Skin epidermis (tissue), 12 donors: ENCODE data around the gene DLG4.

Experiments
- H3K27ac ChIP-seq, 21 experiments: fragments of 200-600 bp; sonication (generic) in 11 of 21; one replicate each; pipeline ENCODE4 v1.5.0; 2020; ENCODE audit warnings: mild to moderate bottlenecking in 3 of 21, inconsistent platforms in 2 of 21, moderate library complexity in 2 of 21
- H3K4me3 ChIP-seq, 7 experiments: fragments of 200-600 bp; sonication (generic) in 2 of 7; one replicate each; pipeline ENCODE4 v1.5.0; 2020; ENCODE audit warnings: inconsistent platforms in 2 of 7, mild to moderate bottlenecking in 2 of 7, moderate library complexity in 1 of 7

The DLG4 gene

DNA sequence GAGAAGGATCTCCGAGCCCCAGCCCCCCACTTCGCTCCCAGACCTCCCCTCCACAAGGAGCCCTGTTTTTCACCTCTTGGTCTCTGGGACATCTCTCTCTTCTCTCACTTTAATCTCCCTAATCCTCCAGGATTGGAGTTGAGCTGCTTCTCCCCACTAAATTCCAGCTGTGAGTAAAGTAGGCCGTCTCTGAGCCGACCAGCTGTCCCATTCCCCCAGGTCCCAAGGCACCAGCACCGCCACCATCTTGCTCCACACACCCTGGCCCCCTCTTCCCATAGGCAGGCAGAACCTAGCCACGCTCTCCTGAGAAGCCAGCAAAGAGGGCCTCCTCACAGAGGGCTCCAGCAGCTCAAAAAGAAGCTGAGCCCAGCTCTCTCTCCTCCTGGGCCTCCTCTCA lies 878 bp downstream of the DLG4 start:
- peak overlapping the region in 10 of 21 experiments; percentile 17 to 98 (median 95) for H3K27ac ChIP-seq
- no peak overlapping the region for H3K4me3 ChIP-seq

DNA sequence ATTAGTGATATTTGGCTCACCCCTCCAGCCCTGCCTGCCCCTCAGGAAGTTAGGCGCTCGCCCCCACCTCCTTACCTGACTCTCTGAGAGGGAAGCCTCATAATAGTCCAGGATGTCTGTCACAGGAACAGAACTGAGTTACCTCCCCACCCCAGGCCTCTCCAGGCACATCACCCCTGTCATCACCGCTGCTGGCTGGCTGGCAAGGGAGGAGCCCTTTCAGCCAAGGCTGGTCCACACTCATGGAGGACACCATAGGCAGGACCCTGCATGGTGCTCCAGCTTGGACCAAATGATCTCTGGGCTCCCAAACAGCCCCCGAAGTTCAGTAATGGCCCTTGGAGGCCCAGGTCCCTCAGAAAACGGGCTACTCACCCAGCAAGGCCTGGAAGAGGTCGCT lies 1.5 kb downstream of the DLG4 start:
- Histone ChIP-seq H3K27ac (peak overlapping the region in 16 of 21 experiments; percentile 8 to 97 (median 76)), H3K4me3 (peak overlapping the region in 1 of 7 experiments; percentile 38)

DNA sequence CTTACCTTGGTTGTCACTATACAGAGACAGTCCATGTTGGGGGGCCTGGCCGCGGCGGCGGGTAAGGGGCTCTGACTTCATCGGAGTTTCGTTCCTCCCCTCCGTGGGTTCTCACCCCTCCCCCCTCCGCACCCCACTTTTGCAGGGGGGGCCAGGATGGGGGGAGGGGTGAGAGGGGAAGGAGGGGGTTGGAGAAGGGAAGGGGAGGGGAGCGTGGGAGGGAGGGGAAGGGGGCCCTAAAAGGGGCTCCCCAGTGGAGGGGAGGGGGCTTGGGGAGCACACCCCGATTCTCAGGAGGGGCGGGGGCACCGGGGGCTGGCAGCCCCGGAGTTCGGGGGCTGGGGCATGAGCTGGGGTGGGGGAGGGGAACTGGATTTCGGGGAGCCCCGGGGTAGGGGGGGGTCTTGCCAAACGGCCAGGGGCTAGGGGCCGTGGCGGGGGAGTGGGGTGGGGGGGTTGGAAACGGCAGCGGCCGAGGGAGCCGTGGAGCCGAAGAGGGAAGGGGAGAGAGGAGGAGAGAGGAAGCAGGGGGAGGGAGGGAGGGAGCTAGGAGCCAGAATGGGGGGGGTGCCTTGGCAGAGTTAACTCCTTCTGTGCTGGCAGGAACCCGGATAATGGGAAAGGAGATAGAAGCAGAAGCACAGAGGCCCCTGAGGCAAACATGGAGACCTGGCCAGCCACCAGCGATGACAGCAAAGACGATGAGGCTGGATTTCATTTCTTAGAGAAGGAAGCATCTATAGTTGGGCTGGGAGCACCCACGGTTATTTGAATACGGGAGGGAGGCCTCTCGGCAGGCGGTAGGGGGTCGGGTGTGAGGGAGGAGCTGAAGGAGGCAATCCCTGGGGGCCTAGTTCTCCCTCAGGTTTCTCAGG lies 2.3 kb downstream of the DLG4 start:
- H3K4me3 ChIP-seq: peak overlapping the region; percentile 24 to 40 (median 38)
- peak overlapping the region in 20 of 21 experiments; percentile 8 to 97 (median 74) for H3K27ac ChIP-seq

DNA sequence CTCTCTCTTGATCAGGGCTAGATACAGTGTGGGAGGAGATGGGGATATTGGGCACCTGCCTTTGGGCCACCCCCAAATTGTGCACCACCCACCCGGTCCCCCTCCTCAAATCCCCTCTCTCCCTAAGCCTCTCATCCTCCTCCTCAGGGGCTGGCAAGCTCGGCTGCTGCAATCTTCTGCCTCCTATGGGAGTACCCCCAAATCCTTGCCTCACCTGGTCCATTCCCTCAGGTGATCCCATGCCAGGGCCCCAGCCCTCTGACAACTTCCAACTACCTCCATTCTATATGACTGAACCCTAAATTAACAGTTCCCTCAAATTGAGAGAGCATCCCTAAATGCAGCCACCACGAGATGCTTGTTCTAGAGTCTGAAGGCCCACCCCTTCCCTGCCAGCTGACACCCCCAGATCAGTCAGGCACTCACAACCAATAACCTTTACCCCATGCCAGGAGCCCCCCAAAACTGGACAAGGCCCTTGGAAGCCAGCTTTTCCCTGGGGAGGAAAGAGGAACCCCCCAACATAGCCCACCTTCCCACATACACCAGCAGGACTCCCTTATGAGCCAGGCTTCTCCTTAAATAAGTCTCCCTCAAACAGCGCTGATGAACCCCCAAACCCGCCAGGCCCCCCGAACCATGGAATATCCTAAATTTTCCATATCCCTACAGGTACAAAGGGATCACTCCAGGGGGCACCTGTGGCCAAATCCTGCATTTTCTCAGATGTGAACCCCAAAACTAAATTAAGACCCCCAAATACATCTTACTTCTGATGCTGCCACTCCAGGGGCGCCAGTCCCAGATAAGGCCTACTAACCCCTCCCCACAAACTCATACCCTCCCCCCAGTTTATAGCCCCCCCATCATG lies 3.2 kb downstream of the DLG4 start:
- H3K4me3 ChIP-seq: peak overlapping the region; percentile 24 to 40 (median 38)
- H3K27ac ChIP-seq: peak overlapping the region in 20 of 21 experiments; percentile 8 to 97 (median 74)

DNA sequence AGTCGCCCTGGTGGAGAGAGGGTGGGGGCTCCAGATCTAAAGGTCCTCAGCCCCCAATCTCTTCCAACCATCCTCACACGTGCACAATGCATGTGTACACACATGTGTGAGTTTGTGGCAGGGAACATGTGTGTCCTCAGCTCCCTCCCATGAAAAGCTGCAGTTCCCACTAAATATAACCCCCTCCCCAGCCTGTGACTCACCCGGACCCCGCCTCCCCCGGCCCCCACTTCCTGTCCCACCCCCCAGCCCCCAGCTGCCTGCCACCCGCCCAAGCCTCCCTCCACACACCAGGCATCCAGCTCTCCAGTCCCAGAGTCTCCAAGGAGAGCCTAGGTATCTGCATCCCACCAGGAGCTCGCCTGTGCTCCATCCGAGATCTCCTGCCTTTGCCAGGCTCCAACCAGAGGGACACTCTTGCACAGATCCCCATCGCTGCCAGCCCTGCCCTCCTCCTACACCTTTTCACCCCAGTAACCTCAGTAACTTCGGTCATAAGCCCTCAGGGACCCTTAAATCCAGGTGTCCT lies 3.9 kb downstream of the DLG4 start:
- peak overlapping the region in 16 of 21 experiments; percentile 19 to 79 (median 50) for H3K27ac ChIP-seq
- no peak overlapping the region for H3K4me3 ChIP-seq

DNA sequence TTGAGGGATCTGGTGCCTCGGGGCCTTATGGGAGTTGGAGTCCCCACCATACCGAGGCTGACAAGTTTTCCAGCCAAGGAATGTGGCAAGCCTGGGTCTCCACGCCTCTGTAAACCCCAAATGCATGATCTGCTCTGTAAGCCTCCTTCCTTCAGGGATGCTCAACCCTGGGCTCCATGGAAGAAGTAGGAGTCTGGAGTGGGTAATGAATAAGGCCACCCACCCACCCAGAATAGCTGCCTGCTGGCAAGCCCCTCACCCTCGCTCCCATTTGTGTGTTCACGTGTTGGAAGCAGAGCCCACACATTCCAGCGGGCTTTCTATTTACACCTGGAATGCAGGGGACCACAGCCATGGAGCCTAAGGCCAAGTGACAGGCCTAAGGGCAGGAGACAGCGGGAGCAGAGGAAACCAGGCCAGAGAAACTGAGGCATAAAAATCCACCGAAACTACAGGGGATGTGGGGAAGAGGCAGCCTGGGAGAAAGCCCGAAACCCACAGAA lies 4.4 kb downstream of the DLG4 start:
- Histone ChIP-seq H3K4me3 (peak overlapping the region in 5 of 7 experiments; percentile 28 to 46 (median 38)), H3K27ac (peak overlapping the region in 15 of 21 experiments; percentile 19 to 79 (median 63))

DNA sequence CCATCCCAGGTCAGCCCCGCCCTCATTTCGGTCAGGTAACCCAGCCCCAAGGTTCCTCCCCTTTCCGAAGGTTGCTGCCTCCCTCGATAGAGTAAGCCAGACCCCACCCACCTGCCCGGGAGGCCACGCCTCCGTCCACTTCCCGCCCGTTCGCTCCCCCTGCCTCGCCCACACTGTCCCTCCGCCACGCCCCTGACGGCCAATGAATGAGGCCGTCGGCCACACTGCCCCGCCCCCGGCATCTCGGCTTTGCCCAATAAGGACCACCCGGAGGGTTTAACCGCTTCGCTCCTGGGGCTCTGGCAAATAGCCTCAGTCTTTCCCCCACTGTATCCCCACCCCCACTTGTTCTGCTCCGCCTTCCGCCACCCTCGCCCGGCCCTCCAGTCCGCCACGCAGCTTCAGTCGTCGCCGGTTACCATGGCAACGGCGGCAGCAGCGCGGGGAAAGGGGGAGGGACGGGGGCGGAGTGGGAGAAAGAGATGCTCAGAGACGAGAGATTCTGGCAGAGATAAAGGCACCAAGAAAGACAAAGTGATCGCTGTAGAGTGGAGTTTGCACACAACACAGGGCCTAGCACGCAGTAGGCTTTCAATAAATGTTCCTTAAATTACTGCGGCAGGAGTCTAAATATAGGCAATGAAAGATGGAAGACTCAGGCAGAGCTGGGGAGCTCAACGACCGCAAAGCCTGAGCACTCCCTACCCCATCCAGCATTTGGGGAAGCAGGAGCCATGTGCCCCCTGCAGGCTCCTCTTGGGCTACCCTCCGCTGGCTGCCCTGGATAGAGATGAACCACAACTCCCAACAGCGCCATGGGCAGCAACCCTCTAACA lies 5.1 kb downstream of the DLG4 start:
- Histone ChIP-seq H3K27ac (peak overlapping the region in 18 of 21 experiments; percentile 4 to 77 (median 64)), H3K4me3 (peak overlapping the region; percentile 28 to 46 (median 36))

DNA sequence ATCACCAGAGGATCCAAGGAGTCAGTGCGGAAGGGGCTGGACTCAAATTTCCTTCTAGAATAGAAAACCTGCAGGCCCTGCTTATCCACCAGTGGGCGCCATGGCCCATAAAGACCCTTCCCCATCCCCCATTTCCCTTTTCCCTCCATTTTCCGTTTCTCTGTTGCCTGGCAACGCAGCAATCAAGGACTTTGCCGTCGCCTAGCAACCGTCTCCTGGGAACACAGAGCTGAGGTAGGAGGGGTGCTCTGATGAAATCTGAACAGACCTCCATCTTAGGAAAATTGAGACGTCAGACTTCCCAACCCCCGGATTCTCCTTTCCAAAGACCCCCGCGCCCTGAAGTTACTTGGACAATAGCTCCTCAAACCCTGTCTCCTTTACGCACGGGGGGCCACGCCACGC lies 5.7 kb downstream of the DLG4 start:
- H3K4me3 ChIP-seq: peak overlapping the region; percentile 28 to 46 (median 36)
- H3K27ac ChIP-seq: peak overlapping the region in 13 of 21 experiments; percentile 4 to 77 (median 71)

DNA sequence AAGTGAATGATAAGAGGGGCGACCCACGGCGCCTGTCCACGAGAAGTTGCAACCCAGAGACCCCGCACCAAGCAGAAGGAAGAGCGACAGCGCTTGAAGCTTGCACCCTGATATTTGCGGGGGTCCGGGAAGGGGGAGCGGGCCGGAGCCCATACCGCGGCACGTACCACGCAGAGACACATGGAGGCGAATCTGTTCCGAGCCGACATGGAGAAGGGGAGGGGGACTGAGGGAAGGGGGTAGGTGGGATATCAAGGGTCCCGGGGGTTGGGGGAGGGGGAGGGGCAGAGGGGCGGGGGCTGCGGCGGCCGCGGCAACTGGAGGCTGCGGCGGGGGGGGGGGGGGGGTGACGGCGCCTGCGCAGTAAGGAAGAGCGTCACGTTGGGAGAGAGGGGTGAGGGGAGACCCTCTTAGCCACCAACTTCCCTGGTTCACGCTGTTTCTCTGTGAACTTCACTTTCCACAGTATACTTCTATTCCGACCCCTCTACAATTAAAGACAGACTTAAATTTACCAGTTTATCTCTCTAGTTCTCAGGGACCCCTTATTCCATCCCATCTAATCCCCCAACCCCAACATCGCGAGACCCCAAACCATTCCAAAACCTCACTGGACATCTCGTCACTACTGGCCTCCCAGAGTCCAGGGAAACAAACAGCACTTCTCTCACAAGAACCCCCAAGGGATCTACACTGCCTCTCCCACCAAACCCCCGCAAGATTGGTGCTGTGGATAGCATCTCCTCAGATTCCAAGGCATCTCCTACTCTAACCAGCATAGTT lies 8.0 kb downstream of the DLG4 start:
- Histone ChIP-seq H3K27ac (no peak overlapping the region), H3K4me3 (no peak overlapping the region)

DNA sequence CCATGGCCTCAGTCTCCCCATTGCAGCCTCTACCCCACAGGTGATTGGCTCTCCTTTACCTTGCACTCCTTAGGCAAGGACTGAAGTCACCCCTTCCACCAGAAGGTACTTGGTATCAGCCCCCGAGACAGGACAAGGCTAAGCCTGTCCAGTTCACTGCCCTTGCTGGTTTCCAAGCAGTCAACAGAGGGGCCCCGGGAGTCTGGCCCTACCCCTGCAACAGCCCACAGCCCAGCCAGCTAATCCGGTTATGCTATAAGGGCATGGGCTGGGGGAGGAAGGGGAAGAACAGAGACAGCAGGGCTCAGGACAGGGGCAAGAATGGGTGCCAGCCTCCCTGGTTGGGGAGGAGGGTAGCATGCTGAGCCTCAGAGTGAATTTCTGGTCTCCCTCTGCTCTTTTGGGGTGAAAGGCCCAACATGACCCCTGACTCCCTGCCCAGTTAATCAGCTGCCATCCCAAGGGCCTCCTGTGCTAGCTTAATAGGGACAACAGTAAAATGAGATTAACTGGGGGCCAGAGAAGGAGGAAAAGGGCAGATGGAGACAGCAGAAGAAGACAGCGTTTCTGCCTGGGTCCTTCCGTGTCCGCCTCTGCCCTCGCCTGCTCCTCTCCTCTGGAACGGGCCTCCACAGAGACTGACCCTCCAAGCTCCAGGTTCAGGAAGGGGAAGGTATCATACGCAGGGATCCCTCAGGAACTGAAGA lies 10.7 kb downstream of the DLG4 start:
- Histone ChIP-seq H3K4me3 (no peak overlapping the region), H3K27ac (no peak overlapping the region)

DNA sequence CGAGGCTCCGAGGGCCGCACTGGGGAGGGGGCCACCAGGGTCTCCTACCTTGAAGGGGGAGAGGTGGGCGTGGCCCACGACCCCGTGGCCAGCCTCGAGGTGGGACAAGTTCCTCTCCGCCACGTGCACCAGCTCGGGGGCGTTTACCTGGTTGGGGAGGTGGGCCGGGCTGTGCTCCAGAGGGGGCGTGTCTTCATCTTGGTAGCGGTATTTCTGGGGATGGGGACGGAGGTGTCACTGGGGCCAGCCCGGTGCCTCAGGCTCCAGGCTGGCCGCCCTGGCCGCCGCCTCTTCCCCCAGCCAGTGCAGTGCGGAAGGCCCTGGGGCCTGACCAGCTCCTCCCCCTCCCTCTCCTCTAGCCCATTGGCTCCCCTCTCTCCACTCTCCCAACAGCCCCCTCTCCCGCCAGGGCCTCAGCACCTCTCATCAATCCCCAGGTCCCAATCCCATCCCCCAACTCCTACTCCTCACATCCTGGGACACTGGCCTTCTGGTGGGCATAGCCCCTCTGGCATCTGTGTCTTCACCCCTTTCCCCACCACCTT lies 11.5 kb downstream of the DLG4 start:
- H3K27ac ChIP-seq: no peak overlapping the region
- no peak overlapping the region for H3K4me3 ChIP-seq

DNA sequence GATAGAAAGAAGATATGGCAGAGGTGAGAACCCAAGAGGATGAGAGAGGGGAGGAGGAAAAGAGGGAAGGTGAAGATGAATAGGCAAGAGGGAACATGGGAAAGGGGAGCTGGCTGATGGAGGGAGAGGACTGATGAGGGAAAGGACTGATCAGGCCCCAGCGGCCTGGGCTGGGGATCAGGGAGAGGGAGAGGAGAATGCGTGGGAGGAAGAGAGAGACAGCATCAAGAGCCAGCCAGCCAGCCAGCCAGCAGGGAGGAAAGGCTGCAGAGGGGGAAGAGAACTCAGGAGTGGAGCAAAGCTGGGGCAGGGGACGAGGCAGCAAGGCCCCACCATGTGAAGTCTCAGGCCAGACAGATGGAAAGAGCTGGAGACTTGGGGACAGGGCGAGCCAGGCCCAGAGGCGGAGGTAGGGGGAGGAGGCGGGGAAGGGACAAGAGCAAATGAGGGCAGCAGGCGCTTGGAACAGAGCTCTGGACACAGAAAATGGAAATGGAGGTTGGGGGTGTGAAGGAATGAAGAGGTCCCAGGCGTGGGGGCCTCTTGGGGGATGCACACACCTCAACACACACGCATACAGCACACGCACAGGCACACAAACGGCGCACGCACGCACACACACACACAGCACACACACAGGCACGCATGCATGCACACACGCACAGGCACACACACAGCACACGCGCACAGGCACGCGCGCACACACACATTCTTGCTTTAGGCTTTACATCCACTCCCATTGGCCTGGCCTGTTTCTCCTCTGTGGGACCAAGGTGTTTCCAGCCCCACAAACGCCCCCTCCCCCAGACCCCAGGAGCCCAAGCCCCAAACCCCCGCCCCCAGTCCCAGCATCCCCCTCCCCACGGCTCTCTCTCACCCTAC lies 12.3 kb downstream of the DLG4 start:
- Histone ChIP-seq H3K4me3 (no peak overlapping the region), H3K27ac (peak overlapping the region in 1 of 21 experiments; percentile 78)

DNA sequence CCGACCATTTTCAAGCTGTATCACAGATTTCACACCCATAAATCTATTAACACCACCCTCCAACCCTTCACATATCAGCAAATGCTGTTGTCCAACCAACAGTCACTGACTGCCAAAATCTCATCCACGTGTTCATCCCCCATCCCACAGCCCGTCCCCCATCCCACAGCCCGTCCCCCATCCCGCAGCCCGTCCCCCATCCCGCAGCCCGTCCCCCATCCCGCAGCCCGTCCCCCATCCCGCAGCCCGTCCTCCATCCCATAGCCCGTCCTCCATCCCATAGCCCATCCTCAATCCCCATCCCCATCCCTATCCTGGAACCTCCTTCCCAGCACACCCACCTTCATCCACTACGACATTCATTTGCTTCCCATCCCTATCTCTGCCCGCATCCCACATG lies 14.1 kb downstream of the DLG4 start:
- H3K27ac ChIP-seq: peak overlapping the region in 16 of 21 experiments; percentile 39 to 80 (median 64)

DNA sequence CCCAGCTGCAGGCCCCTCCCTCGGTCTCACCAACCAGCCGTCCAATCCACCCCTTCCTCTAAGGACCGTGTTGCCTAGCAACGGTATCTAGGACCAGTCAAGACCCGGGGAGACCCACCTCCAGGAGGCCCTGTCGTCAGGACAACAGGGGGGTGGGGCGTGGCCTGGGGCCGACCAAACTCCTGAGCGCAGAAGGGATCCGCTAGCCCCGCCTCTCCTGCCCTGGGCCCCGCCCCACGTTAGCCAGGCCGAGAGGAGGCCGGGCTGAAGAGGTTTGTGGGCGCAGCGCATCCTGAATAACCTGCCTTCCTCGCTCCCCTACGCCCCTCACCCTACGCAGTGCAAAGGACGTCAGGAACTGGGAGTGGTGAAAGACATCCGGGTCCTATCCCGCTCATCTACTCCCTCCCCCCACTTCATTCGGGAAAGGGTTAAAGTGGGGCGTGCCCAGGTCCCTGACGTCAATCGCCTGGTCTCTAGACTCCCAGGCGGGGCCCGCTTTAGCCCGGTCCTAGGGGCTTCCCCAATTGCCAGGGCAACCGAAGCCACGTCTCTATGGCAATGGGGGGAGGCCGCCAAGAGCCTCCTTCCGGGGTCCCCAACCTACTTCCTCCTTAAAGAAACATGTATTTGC lies 14.7 kb downstream of the DLG4 start:
- H3K4me3 ChIP-seq: peak overlapping the region; percentile 31 to 42 (median 34)
- H3K27ac ChIP-seq: peak overlapping the region in 19 of 21 experiments; percentile 22 to 80 (median 56)

More for the DNA sequence above, 14.1 kb downstream of the DLG4 start:
- peak overlapping the region in 6 of 7 experiments; percentile 33 to 42 (median 35) for H3K4me3 ChIP-seq

DNA sequence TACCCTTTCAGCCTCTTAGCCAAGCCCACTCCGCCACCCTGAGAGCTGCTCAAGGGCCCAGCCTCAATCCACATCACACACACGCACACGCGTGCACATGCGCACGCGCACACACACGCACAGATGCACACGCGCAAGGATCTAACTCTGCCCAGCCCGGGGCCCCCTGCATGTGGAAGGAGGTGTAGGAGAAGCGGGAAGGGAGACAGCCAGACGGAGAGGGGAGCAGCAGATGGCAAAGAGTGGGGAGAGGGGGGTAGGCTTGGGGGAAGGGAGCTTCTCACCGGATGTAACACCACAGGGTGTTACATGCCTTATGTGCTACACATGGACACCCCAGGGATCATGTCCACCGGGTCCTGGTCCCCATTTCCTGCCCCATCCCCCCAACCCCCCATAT lies 15.3 kb downstream of the DLG4 start:
- Histone ChIP-seq H3K4me3 (peak overlapping the region; percentile 31 to 42 (median 34)), H3K27ac (peak overlapping the region in 16 of 21 experiments; percentile 33 to 80 (median 58))

DNA sequence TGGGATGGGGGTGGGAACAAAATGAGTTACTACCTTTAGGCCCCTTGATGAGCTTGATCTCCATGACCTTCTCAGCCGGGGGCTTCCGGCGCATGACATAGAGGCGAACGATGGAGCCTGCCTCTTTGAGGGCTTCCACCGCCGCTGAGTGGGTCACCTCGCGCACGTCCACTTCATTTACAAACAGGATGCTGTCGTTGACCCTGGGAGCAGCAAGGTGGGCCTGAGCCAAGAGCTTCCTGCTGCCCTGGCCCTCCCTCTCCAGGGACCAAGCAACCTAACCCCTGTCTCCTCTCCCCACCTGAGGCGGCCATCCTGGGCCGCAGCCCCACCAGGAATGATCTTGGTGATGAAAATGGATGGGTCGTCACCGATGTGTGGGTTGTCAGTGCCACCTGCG lies 16.2 kb downstream of the DLG4 start:
- Histone ChIP-seq H3K27ac (no peak overlapping the region), H3K4me3 (no peak overlapping the region)
